DND-41 (cell line): ENCODE data around the gene ABCB9.

Experiments
- CTCF ChIP-seq: IDR thresholded peaks from 2 replicates; pipeline ENCODE4 v1.5.1; 2012; ENCODE audit warnings: borderline replicate concordance, low read length, moderate library complexity, mild to moderate bottlenecking; ENCODE audit not compliant: poor library complexity, severe bottlenecking; ENCODE audit errors: extremely low read depth
- EZH2 ChIP-seq: IDR thresholded peaks from 3 replicates; pipeline ENCODE4 v1.6.1; 2012; ENCODE audit warnings: borderline replicate concordance, low read depth, mild to moderate bottlenecking, moderate library complexity, low read length, inconsistent platforms; ENCODE audit not compliant: severe bottlenecking

DNA sequence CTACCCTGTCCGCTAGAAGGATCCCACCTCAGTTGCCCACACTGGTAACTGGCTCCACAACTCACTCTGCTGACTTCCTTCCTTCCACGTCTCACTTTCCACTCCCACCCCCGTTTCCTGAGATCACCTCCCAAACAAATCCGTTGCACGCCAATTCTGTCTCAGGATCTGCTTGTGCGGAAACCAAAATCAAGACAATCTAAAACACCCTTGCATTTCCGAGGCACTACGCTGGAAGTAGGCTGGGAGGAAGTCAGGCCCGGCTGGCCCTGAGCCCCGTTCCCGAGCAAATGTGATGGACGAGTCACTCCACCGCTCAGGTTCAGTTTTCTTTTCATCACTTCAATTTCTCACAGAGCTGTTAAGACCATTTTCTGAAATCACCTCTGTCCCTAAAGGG is 23.1 kb downstream of the ABCB9 start:
- TF ChIP-seq CTCF (no peak), EZH2 (no peak)
